ENCODE data around the gene ATP6V0D1. TPM values are rescaled to one million over a fixed set of nuclear protein-coding genes. Genes with fewer than 3 reads are reported as not detected.

ATP6V0D1 gene
- total RNA-seq, 1 donor from 2014 or later = 58.8 TPM

GRCh38 chr16:67398546-67399217, 82.3 kb downstream of the ATP6V0D1 start:
- intact Hi-C loops (cut with DNase I) = loop anchor here (5.0 kb wide), 1 partner anchor 136 kb away; no protein-coding TSS in a partner anchor

GRCh38 chr16:67397812-67398545, 83.0 kb downstream of the ATP6V0D1 start:
- intact Hi-C loops (cut with DNase I) = loop anchor here (5.0 kb wide), 1 partner anchor 136 kb away; no protein-coding TSS in a partner anchor

More at GRCh38 chr16:67398546-67399217, 82.3 kb downstream of the ATP6V0D1 start:
- peak; percentile 69 for DNase-seq (ENCODE audit: low spot score)

GRCh38 chr16:67397036-67397801, 83.7 kb downstream of the ATP6V0D1 start:
- intact Hi-C loops (cut with DNase I) = loop anchor here (5.0 kb wide), 1 partner anchor 135 kb away; no protein-coding TSS in a partner anchor
- peak; percentile 79 for DNase-seq (ENCODE audit: low spot score)

More at GRCh38 chr16:67397812-67398545, 83.0 kb downstream of the ATP6V0D1 start:
- peak; percentile 75 for DNase-seq (ENCODE audit: low spot score)

GRCh38 chr16:67396159-67397035, 84.6 kb downstream of the ATP6V0D1 start:
- intact Hi-C loops (cut with DNase I) = loop anchor here (5.0 kb wide), 1 partner anchor 134 kb away; no protein-coding TSS in a partner anchor
- peak; percentile 88 for DNase-seq (ENCODE audit: low spot score)

GRCh38 chr16:67395458-67396158, 85.3 kb downstream of the ATP6V0D1 start:
- intact Hi-C loops (cut with DNase I) = loop anchor here (5.0 kb wide), 1 partner anchor 133 kb away; no protein-coding TSS in a partner anchor
- peak; percentile 47 for DNase-seq (ENCODE audit: low spot score)

GRCh38 chr16:67395105-67395457, 85.9 kb downstream of the ATP6V0D1 start:
- DNase-seq (ENCODE audit: low spot score) = no peak
- intact Hi-C loops (cut with DNase I) = loop anchor here (5.0 kb wide), 1 partner anchor 133 kb away; no protein-coding TSS in a partner anchor

GRCh38 chr16:67394155-67395104, 86.5 kb downstream of the ATP6V0D1 start:
- intact Hi-C loops (cut with DNase I) = loop anchor here (5.0 kb wide), 1 partner anchor 132 kb away; no protein-coding TSS in a partner anchor
- peak; percentile 82 for DNase-seq (ENCODE audit: low spot score)

GRCh38 chr16:67393788-67394154, 87.2 kb downstream of the ATP6V0D1 start:
- intact Hi-C loops (cut with DNase I) = no loop called here
- no peak for DNase-seq (ENCODE audit: low spot score)

GRCh38 chr16:67393111-67393787, 87.7 kb downstream of the ATP6V0D1 start, which contains the start of gene TPPP3:
TPPP3 (minus strand) TSS chr16:67393498; CDS start chr16:67391111, 2,387 bp downstream.
- peak; percentile 91 for DNase-seq (ENCODE audit: low spot score)
- intact Hi-C loops (cut with DNase I) = no loop called here

- peak; percentile 56 for DNase-seq (ENCODE audit: low spot score)
- intact Hi-C loops (cut with DNase I) = no loop called here
Measured at GRCh38 chr16:67392301-67393059, 88.5 kb downstream of the ATP6V0D1 start.

GRCh38 chr16:67391424-67392300, 89.3 kb downstream of the ATP6V0D1 start:
- intact Hi-C loops (cut with DNase I) = no loop called here
- peak; percentile 67 for DNase-seq (ENCODE audit: low spot score)

GRCh38 chr16:67390816-67391423, 90.0 kb downstream of the ATP6V0D1 start:
- DNase-seq (ENCODE audit: low spot score) = no peak
- intact Hi-C loops (cut with DNase I) = no loop called here

- DNase-seq (ENCODE audit: low spot score) = peak; percentile 79
- intact Hi-C loops (cut with DNase I) = no loop called here
Measured at GRCh38 chr16:67389911-67390815, 90.8 kb downstream of the ATP6V0D1 start.
